Measurements from ENCODE around the gene RESP18.

Gene RESP18

GRCh38 chr2:219294356-219295351 lies 37.9 kb downstream of the RESP18 start:
- CTCF ChIA-PET: interaction anchor here (0.7 to 12.0 kb wide), 77 partner anchors 9 to 905 kb away, joined by 3 to 336 read pairs (median 5); partner anchors contain the start of genes ABCB6, ANKZF1, ATG9A and BCS1L
- POLR2A ChIA-PET: interaction anchor here (0.9 to 1.2 kb wide), 5 partner anchors 14 to 42 kb away, joined by 3 to 5 read pairs (median 3); partner anchors contain the start of genes TUBA4A and TUBA4B

GRCh38 chr2:219293736-219294231 lies 38.8 kb downstream of the RESP18 start:
- no peak for TF ChIP-seq CTCF (IDR thresholded peaks at IDR 0.05; ENCODE audit: control extremely low read depth, extremely low read depth, low read depth, missing control alignments)
- ChIA-PET CTCF (interaction anchor here (0.8 to 12.0 kb wide), 17 partner anchors 14 to 150 kb away, joined by 3 to 336 read pairs (median 4); partner anchors contain the start of genes ANKZF1, ATG9A, CNPPD1 and DNAJB2), POLR2A (interaction anchor here (1.2 kb wide), 1 partner anchor 16 kb away, joined by 3 read pairs; no protein-coding TSS in a partner anchor)
- DNase-seq (ENCODE audit: extremely low spot score): no peak

More at GRCh38 chr2:219294356-219295351, 37.9 kb downstream of the RESP18 start:
- TF ChIP-seq CTCF (IDR thresholded peaks at IDR 0.05; ENCODE audit: control extremely low read depth, extremely low read depth, low read depth, missing control alignments): peak; percentile 99
- DNase-seq (ENCODE audit: extremely low spot score): peak; percentile 98

- TF ChIP-seq CTCF (IDR thresholded peaks at IDR 0.05; ENCODE audit: control extremely low read depth, extremely low read depth, low read depth, missing control alignments): no peak
- POLR2A ChIA-PET: interaction anchor here (1.3 kb wide), 1 partner anchor 12 kb away, joined by 4 read pairs; no protein-coding TSS in a partner anchor
- CTCF ChIA-PET: interaction anchor here (1.0 to 12.0 kb wide), 7 partner anchors 13 to 133 kb away, joined by 4 to 336 read pairs (median 13); partner anchors contain the start of genes ANKZF1, ATG9A, CNPPD1 and DNAJB2
- DNase-seq (ENCODE audit: extremely low spot score): no peak
Measured at GRCh38 chr2:219292616-219293015, 39.9 kb downstream of the RESP18 start.

GRCh38 chr2:219291910-219292490 lies 40.5 kb downstream of the RESP18 start:
- no peak for TF ChIP-seq CTCF (IDR thresholded peaks at IDR 0.05; ENCODE audit: control extremely low read depth, extremely low read depth, low read depth, missing control alignments)
- ChIA-PET POLR2A (interaction anchor here (0.7 to 1.3 kb wide), 3 partner anchors 11 to 116 kb away, joined by 3 to 4 read pairs (median 3); partner anchors contain the start of gene CNPPD1), CTCF (interaction anchor here (1.0 to 12.0 kb wide), 5 partner anchors 13 to 132 kb away, joined by 4 to 336 read pairs (median 116); partner anchors contain the start of genes CNPPD1, DNAJB2, SLC23A3 and TUBA4A)
- DNase-seq (ENCODE audit: extremely low spot score): no peak

- POLR2A ChIA-PET: interaction anchor here (0.7 to 1.3 kb wide), 3 partner anchors 10 to 115 kb away, joined by 3 to 4 read pairs (median 3); partner anchors contain the start of gene CNPPD1
- CTCF ChIA-PET: interaction anchor here (1.4 to 12.0 kb wide), 4 partner anchors 8 to 118 kb away, joined by 5 to 336 read pairs (median 140); partner anchors contain the start of genes CNPPD1, DNAJB2, SLC23A3 and TUBA4A
- no peak for DNase-seq (ENCODE audit: extremely low spot score)
- TF ChIP-seq CTCF (IDR thresholded peaks at IDR 0.05; ENCODE audit: control extremely low read depth, extremely low read depth, low read depth, missing control alignments): no peak
Measured at GRCh38 chr2:219291394-219291793, 41.1 kb downstream of the RESP18 start.

All from GM10248 (cell line).